CD4-positive, alpha-beta T cell (primary cell): ENCODE measurements around the gene LIN54. TPM values are rescaled to one million over a fixed set of nuclear protein-coding genes. Genes with fewer than 3 reads are reported as not detected.

ENCODE experiments used
- ATAC-seq: fragments of 200-7000 bp; cut with Tn5 transposase; one replicate; pipeline ENCODE4 v1.10.0; 2022; ENCODE audit warnings: mild to moderate bottlenecking; ENCODE audit not compliant: poor library complexity
- CTCF ChIA-PET: fragments of 350-600 bp; sonication (Branson Sonifier 250); formaldehyde crosslinking; loops from one replicate; lab custom pipeline; 2021; ENCODE audit warnings: antibody characterized with exemption, inconsistent platforms; lab: Charles Lee
- POLR2A ChIA-PET: fragments of 350-600 bp; sonication (Branson Sonifier 250); formaldehyde crosslinking; loops from one replicate; lab custom pipeline; 2021; ENCODE audit warnings: antibody characterized with exemption, inconsistent platforms; lab: Charles Lee
- DNase-seq, 14 experiments: peaks; one replicate each; pipeline ENCODE4 v3.0.0-alpha.2; 2013 to 2020; ENCODE audit warnings: mixed read lengths in 2 of 14
- H3K27ac ChIP-seq, 2 donors: one replicate each; pipeline versions ENCODE4 v1.5.1 to v1.7.0; 2013; ENCODE audit warnings: low read length in 2 of 2, low read depth in 1 of 2, mild to moderate bottlenecking in 1 of 2
- H3K27me3 ChIP-seq, 2 experiments: 1 replicate in 1 of 2; 2 replicates in 1 of 2; pipeline versions ENCODE4 v1.6.1 to v1.7.0; 2013; ENCODE audit warnings: low read length in 2 of 2, control low read depth in 1 of 2, mild to moderate bottlenecking in 1 of 2, moderate library complexity in 1 of 2; ENCODE audit not compliant: insufficient read depth in 2 of 2, control insufficient read depth in 1 of 2
- H3K36me3 ChIP-seq: one replicate; pipeline ENCODE4 v1.6.1; 2013; ENCODE audit warnings: low read length, control low read depth; ENCODE audit not compliant: insufficient read depth
- H3K4me1 ChIP-seq: one replicate; pipeline ENCODE4 v1.6.1; 2013; ENCODE audit warnings: low read length, control low read depth; ENCODE audit not compliant: insufficient read depth
- H3K4me3 ChIP-seq: one replicate; pipeline ENCODE4 v1.5.1; 2013; ENCODE audit warnings: mild to moderate bottlenecking, low read length, moderate library complexity
- H3K9me3 ChIP-seq, 2 experiments: 1 replicate in 1 of 2; 2 replicates in 1 of 2; pipeline versions ENCODE4 v1.6.1 to v1.7.0; 2013; ENCODE audit warnings: low read length in 2 of 2, mild to moderate bottlenecking in 2 of 2, control low read depth in 1 of 2, moderate library complexity in 1 of 2; ENCODE audit not compliant: control insufficient read depth in 1 of 2, insufficient read depth in 1 of 2
- H3K27ac Mint-ChIP-seq: one replicate; pipeline ENCODE4 v1.8.0; 2020; ENCODE audit warnings: mixed read lengths
- H3K27me3 Mint-ChIP-seq: one replicate; pipeline ENCODE4 v1.8.0; 2021; ENCODE audit warnings: mixed read lengths
- H3K36me3 Mint-ChIP-seq: one replicate; pipeline ENCODE4 v1.8.0; 2021; ENCODE audit warnings: low read depth, mixed read lengths
- H3K4me1 Mint-ChIP-seq: one replicate; pipeline ENCODE4 v1.8.0; 2021; ENCODE audit warnings: low read depth, mixed read lengths
- H3K4me3 Mint-ChIP-seq: one replicate; pipeline ENCODE4 v1.8.0; 2020; ENCODE audit warnings: mild to moderate bottlenecking, mixed read lengths
- H3K9me3 Mint-ChIP-seq: one replicate; pipeline ENCODE4 v1.8.0; 2020; ENCODE audit warnings: mixed read lengths
- intact Hi-C, 2 experiments: fragments of 100-400 bp; cut with DNase I in 1 of 2; cut with micrococcal nuclease in 1 of 2; formaldehyde crosslinking; loops; one replicate each; pipeline versions ENCODE4 v1.15.1 to v1.9.0; 2023 to 2025; cut with DNase I, micrococcal nuclease
- total RNA-seq, 174 experiments: library from RNA in 2 of 174; stranded (reverse) in 2 of 174; gene quantifications; one replicate each; pipeline ENCODE4 v1.2.3 and lab custom pipeline; 2021 to 2026
- TF ChIP-seq, protein P1 (sequence below): fragments of 200-600 bp; IDR thresholded peaks from one replicate; pipeline ENCODE4 v1.8.0; 2022; ENCODE audit warnings: antibody characterized with exemption, mild to moderate bottlenecking

The LIN54 gene
- total RNA-seq, 2 experiments from 2014 or later, result 11.0 to 12.1 TPM

DNA sequence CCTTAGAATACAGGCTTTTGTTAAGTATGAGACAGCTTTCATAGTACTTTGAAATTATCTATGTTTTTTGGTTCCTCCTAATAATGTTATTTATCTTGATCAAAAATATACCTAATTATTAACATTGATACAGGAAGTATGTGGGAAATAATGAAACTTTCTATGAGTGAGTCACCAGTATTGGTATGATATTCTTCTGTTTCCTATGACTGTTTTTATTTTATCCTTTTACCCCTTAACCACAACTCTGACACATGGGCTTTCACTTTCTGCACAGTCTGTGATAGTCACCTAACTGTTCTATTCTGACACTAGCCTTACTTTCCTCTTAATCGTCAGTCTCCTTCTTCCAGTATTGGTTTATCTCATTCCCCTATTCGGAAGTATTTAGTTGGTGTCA lies 105.4 kb downstream of the LIN54 start:
- Mint-ChIP-seq H3K27me3 (no peaks in the 10 kb centered on the region), H3K27ac (peak overlapping the region; percentile 32), H3K9me3 (no peaks in the 10 kb centered on the region), H3K4me3 (no peak overlapping the region), H3K4me1 (peaks cover 5% of the 10 kb centered on the region), H3K36me3 (peaks cover 21% of the 10 kb centered on the region)
- TF ChIP-seq, protein P1, sequence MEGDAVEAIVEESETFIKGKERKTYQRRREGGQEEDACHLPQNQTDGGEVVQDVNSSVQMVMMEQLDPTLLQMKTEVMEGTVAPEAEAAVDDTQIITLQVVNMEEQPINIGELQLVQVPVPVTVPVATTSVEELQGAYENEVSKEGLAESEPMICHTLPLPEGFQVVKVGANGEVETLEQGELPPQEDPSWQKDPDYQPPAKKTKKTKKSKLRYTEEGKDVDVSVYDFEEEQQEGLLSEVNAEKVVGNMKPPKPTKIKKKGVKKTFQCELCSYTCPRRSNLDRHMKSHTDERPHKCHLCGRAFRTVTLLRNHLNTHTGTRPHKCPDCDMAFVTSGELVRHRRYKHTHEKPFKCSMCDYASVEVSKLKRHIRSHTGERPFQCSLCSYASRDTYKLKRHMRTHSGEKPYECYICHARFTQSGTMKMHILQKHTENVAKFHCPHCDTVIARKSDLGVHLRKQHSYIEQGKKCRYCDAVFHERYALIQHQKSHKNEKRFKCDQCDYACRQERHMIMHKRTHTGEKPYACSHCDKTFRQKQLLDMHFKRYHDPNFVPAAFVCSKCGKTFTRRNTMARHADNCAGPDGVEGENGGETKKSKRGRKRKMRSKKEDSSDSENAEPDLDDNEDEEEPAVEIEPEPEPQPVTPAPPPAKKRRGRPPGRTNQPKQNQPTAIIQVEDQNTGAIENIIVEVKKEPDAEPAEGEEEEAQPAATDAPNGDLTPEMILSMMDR, result no peak
- ChIA-PET POLR2A (no interaction called here), CTCF (no interaction called here)
- DNase-seq (peak in 4 of 14 experiments; percentile 18 to 63 (median 50)), ATAC-seq (no peak)
- intact Hi-C loops, result no loop called here
- Histone ChIP-seq H3K4me3 (no peak overlapping the region), H3K36me3 (no peaks in the 10 kb centered on the region), H3K4me1 (peaks cover 3% of the 10 kb centered on the region), H3K9me3 (no peaks in the 10 kb centered on the region), H3K27ac (no peak overlapping the region), H3K27me3 (no peaks in the 10 kb centered on the region)

DNA sequence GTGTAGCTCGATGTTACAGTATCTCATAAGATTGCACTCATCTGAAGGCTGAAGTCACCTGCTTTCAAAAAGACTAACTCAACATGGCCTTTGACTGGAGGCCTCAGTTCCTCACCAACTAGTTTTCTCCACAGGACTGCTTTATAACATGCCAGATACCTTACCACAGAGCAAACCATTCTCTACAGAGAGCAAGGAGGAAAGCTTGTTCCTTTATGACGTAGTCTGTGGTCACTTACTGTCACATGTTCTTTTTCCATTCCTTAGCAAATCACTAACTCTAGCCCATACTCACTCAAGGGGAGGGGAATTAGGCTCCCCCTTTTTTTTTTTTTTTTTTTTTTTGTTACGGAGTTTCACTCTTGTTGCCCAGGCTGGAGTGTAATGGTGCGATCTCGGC lies 106.9 kb downstream of the LIN54 start:
- Mint-ChIP-seq H3K36me3 (peaks cover 13% of the 10 kb centered on the region), H3K4me3 (peak overlapping the region; percentile 55), H3K9me3 (no peaks in the 10 kb centered on the region), H3K27ac (peak overlapping the region; percentile 43), H3K4me1 (peaks cover 5% of the 10 kb centered on the region), H3K27me3 (no peaks in the 10 kb centered on the region)
- peaks cover 5% of the 10 kb centered on the region for H3K4me1 ChIP-seq
- H3K27me3 ChIP-seq, result no peaks in the 10 kb centered on the region
- H3K36me3 ChIP-seq, result no peaks in the 10 kb centered on the region
- peak in 2 of 14 experiments; percentile 38 to 55 for DNase-seq
- intact Hi-C loops, result loop anchor here (5.0 kb wide), 5 partner anchors 379 to 554 kb away; partner anchors contain the start of genes COQ2 (in 2 of the 2), ENOPH1 (in 1 of the 2), HELQ (in 1 of the 2) and HNRNPD (in 1 of the 2)
- H3K9me3 ChIP-seq, result no peaks in the 10 kb centered on the region
- ChIA-PET POLR2A (interaction anchor here (1.8 kb wide), 1 partner anchor 131 kb away, joined by 7 read pairs; the partner anchor contains the start of gene COPS4), CTCF (interaction anchor here (1.1 kb wide), 1 partner anchor 15 kb away, joined by 3 read pairs; no protein-coding TSS in a partner anchor)
- ATAC-seq, result no peak
- no peak overlapping the region for H3K27ac ChIP-seq
- no peak overlapping the region for H3K4me3 ChIP-seq
- TF ChIP-seq, protein P1, result no peak

DNA sequence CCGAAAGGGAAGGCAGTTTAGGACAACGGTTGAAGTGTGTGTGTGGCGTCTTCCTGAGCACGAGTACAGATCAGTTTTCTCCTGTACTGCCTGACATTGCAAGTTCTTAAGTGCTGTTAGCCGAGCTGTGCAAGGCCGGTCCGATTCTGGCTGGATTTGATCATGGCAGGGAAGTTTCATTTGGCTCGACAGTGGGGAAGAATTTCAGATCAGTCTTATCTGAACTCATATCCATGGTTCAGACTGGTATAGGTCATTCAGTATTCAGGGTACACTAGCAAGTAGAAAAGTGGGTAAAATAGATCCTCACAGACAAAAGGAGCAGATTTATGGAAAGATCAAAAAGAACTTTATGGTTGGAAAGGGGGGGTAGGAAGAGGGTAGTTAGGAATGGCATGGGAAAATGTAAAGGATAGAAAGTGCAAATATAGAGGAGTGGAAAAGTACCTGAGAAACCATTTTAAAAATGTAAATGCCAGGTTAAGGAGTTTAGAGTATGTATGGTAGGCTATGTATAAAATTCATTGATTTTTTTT lies 109.4 kb downstream of the LIN54 start:
- POLR2A ChIA-PET, result interaction anchor here (0.5 to 3.3 kb wide), 22 partner anchors 10 to 554 kb away, joined by 3 to 55 read pairs (median 6); partner anchors contain the start of genes COPS4, COQ2, HELQ and HNRNPDL
- H3K36me3 ChIP-seq, result peaks cover 11% of the 10 kb centered on the region
- DNase-seq (no peak), ATAC-seq (no peak)
- no peaks in the 10 kb centered on the region for H3K9me3 ChIP-seq
- intact Hi-C loops, result loop anchor here (2.0 to 5.0 kb wide), 7 partner anchors 110 to 556 kb away; partner anchors contain the start of genes COQ2 (in 2 of the 2), COPS4 (in 1 of the 2), ENOPH1 (in 1 of the 2) and HELQ (in 1 of the 2)
- H3K27ac ChIP-seq, result peak overlapping the region; percentile 94 to 99
- H3K4me3 ChIP-seq, result peak overlapping the region; percentile 72
- Mint-ChIP-seq H3K4me3 (no peak overlapping the region), H3K4me1 (peaks cover 13% of the 10 kb centered on the region), H3K27ac (no peak overlapping the region), H3K27me3 (no peaks in the 10 kb centered on the region), H3K9me3 (no peaks in the 10 kb centered on the region), H3K36me3 (peaks cover 17% of the 10 kb centered on the region)
- no peaks in the 10 kb centered on the region for H3K27me3 ChIP-seq
- TF ChIP-seq, protein P1, result no peak
- CTCF ChIA-PET, result interaction anchor here (0.9 to 2.7 kb wide), 4 partner anchors 9 to 472 kb away, joined by 3 to 8 read pairs (median 4); partner anchors contain the start of gene COPS4
- H3K4me1 ChIP-seq, result peaks cover 11% of the 10 kb centered on the region
